SHP77 (cell line): ENCODE measurements around the gene MAP2.

Experiments
- DNase-seq, 2 experiments: peaks; one replicate each; lab custom pipeline; 2025; lab: John Stamatoyannopoulos, UW

Gene MAP2

GRCh38 chr2:209533391-209533790, 109.5 kb downstream of the MAP2 start:
- DNase-seq = no peak

- no peak for DNase-seq
Observed at GRCh38 chr2:209534228-209534627, 110.4 kb downstream of the MAP2 start.

- no peak for DNase-seq
Observed at GRCh38 chr2:209536363-209536762, 112.5 kb downstream of the MAP2 start.

- no peak for DNase-seq
Observed at GRCh38 chr2:209547726-209548125, 123.9 kb downstream of the MAP2 start.

GRCh38 chr2:209549589-209549988, 125.7 kb downstream of the MAP2 start:
- DNase-seq = no peak

GRCh38 chr2:209553913-209554312, 130.1 kb downstream of the MAP2 start:
- DNase-seq = no peak

- DNase-seq = peak in 1 of 2 experiments; percentile 47
Observed at GRCh38 chr2:209556354-209556961, 132.6 kb downstream of the MAP2 start.

- no peak for DNase-seq
Observed at GRCh38 chr2:209560911-209561310, 137.1 kb downstream of the MAP2 start.

GRCh38 chr2:209563453-209563852, 139.6 kb downstream of the MAP2 start:
- no peak for DNase-seq

GRCh38 chr2:209564816-209565215, 141.0 kb downstream of the MAP2 start:
- no peak for DNase-seq

GRCh38 chr2:209565896-209566582, 142.2 kb downstream of the MAP2 start:
- peak in 1 of 2 experiments; percentile 3 for DNase-seq

- no peak for DNase-seq
Observed at GRCh38 chr2:209570194-209570593, 146.3 kb downstream of the MAP2 start.

GRCh38 chr2:209574515-209574914, 150.7 kb downstream of the MAP2 start:
- DNase-seq = no peak

GRCh38 chr2:209577376-209578357, 153.8 kb downstream of the MAP2 start:
- peak; percentile 23 to 32 for DNase-seq

GRCh38 chr2:209578394-209579001, 154.7 kb downstream of the MAP2 start:
- peak in 1 of 2 experiments; percentile 4 for DNase-seq

- peak; percentile 91 to 96 for DNase-seq
Observed at GRCh38 chr2:209579230-209579749, 155.4 kb downstream of the MAP2 start.

GRCh38 chr2:209581040-209581439, 157.2 kb downstream of the MAP2 start:
- no peak for DNase-seq

GRCh38 chr2:209582281-209582680, 158.4 kb downstream of the MAP2 start:
- DNase-seq = no peak

- no peak for DNase-seq
Observed at GRCh38 chr2:209584472-209584871, 160.6 kb downstream of the MAP2 start.

- no peak for DNase-seq
Observed at GRCh38 chr2:209584915-209585314, 161.1 kb downstream of the MAP2 start.

- DNase-seq = no peak
Observed at GRCh38 chr2:209591021-209591420, 167.2 kb downstream of the MAP2 start.

GRCh38 chr2:209592106-209592505, 168.3 kb downstream of the MAP2 start:
- no peak for DNase-seq
